ENCODE data around the gene LRRC9.

GRCh38 chr14:59925797-59926196 is 5.9 kb downstream of the LRRC9 start:
- TF ChIP-seq CTCF (conservative IDR thresholded peaks at IDR 0.05; ENCODE audit: low read length) (no peak), EZH2phosphoT487 (IDR thresholded peaks at IDR 0.05; ENCODE audit: borderline replicate concordance) (no peak)
